ENCODE data around the gene SLC49A4.
"Not testable (repeated sequence)": the region's sequence is repeated elsewhere in the genome, so short reads cannot be mapped to it uniquely, and the experiment has no call there.

SLC49A4 gene, protein sequence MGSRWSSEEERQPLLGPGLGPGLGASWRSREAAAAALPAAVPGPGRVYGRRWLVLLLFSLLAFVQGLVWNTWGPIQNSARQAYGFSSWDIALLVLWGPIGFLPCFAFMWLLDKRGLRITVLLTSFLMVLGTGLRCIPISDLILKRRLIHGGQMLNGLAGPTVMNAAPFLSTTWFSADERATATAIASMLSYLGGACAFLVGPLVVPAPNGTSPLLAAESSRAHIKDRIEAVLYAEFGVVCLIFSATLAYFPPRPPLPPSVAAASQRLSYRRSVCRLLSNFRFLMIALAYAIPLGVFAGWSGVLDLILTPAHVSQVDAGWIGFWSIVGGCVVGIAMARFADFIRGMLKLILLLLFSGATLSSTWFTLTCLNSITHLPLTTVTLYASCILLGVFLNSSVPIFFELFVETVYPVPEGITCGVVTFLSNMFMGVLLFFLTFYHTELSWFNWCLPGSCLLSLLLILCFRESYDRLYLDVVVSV

DNA sequence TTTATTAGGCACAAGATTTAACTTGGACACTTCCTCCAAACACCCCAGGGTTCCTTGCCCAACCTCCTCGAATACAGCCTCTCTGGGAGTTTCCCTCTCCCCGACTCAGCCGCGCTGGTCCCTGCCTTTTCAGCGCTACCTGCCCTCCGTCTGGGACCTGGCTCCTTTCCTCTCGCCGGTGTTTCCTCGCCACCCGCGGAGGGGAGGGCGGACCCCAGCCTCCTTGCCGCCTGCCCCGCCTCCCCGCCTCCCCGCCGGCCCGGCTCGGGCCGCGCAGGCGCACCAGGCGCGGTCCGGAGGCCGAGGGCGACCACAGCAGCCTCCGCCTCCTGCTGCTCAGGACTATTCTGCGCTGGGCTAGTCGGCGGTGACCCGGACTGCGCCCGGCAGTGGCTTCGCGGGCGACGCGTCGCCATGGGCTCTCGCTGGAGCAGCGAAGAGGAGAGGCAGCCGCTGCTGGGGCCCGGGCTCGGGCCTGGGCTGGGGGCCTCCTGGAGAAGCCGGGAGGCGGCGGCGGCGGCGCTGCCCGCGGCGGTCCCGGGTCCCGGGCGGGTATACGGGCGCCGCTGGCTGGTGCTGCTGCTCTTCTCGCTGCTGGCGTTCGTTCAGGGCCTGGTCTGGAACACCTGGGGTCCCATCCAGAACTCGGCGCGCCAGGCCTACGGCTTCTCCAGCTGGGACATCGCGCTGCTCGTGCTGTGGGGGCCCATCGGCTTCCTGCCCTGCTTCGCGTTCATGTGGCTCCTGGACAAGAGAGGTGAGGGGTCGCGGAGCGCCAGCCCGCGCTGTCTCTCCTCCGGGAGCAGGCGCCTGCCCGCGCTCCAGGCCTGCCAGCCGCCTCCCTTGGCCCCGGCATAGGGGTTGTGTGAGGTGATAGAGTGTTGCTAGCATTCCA lies at the start of gene SLC49A4:
SLC49A4 (plus strand) TSS at position 291 of the 895 bp plus-strand sequence; CDS start at position 415, 124 bp downstream.
- DNase-seq, result no peak

DNA sequence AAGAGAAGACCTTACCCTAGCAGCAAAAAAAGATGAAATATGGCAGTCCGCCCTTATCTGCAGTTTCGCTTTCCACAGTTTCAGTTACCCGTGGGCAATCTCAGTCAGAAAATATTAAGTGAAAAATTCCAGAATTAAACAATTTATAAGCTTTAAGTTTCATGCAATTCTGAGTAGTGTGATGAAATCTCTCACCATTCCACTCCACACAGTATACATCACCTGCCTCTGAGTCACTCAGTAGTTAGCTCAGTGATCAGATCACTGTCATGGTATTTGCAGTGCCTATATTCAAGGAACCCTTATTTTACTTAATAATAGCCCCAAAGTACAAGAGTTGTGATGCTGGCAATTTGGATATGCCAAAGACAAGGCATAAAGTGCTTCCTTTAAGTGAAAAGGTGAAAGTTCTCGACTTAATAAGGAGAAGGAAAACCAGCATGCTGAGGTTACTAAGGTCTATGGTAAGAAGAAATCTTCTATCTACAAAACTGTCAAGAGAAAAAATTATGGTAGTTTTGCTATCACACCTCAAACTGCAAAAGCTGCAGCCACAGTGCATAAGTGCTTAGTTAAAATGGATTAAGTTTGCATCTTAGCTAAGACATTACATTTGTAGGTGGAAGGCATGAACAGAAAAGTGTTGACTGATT lies 49.4 kb upstream of the SLC49A4 start:
- no peak for DNase-seq

DNA sequence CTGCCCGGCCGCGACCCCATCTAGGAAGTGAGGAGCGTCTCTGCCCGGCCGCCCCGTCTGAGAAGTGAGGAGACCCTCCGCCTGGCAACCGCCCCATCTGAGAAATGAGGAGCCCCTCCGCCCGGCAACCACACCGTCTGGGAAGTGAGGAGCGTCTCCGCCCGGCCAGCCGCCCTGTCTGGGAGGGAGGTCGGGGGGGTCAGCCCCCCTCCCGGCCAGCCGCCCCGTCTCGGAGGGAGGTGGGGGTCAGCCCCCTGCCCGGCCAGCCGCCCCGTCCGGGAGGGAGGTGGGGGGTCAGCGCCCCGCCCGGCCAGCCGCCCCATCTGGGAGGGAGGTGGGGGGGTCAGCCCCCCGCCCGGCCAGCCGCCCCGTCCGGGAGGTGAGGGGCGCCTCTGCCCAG lies 47.6 kb upstream of the SLC49A4 start:
- DNase-seq, result not testable (repeated sequence)

DNA sequence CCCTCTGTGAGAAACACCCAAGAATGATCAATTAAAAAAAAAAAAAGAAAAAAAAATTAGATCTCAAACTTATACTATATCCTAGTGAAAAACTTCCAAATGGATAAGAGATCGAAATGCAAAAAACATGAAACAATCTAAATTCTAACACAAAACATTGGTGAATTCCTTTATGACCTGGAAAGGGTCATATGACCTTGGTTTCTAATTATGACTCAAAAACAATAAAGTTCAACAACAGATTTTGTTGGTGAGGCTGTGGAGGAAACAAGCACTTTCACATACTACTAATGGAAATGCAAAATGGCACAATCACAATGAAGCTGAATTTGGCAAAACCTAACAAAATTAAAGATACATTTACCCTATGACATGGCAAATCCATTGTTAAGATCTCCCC lies 46.5 kb upstream of the SLC49A4 start:
- DNase-seq, result no peak

DNA sequence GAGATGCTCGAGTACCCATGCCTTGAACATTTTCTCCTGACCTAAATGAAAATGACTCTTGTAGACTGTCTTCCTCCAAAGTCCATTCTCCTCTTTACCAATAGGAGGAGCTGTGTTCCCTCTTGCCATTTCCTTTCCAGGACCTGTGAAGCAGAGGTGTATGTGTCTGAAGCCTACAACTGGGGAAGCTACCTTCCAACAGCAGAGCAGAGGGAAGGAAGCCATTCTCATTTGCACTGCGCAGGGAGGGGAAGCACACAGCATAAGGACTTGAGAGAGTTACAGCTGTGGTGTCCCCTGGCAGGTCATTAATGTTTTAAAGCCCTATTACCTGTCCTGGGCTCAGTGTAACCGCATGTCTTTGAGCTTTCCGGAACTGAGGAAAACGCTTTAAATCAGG lies 39.9 kb upstream of the SLC49A4 start:
- DNase-seq, result no peak

DNA sequence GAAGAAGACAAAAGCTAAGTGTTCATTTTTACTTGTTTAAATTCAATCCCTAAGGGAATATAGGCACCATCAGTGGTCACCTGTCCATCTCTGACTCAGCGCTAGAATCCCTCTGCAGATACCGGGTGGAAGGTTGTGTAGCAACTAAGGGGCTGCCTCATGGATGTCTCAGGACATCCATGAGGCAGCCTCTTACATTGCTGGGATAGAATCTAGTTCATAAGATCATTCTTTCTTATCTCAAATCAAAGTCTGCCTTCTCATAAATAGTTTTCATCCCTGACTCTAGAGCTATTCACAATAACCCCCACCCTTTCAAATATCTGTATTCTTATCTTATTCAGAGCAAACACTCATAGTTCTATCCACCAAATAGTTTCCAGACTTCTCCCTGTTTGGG lies 39.4 kb upstream of the SLC49A4 start:
- no peak for DNase-seq

DNA sequence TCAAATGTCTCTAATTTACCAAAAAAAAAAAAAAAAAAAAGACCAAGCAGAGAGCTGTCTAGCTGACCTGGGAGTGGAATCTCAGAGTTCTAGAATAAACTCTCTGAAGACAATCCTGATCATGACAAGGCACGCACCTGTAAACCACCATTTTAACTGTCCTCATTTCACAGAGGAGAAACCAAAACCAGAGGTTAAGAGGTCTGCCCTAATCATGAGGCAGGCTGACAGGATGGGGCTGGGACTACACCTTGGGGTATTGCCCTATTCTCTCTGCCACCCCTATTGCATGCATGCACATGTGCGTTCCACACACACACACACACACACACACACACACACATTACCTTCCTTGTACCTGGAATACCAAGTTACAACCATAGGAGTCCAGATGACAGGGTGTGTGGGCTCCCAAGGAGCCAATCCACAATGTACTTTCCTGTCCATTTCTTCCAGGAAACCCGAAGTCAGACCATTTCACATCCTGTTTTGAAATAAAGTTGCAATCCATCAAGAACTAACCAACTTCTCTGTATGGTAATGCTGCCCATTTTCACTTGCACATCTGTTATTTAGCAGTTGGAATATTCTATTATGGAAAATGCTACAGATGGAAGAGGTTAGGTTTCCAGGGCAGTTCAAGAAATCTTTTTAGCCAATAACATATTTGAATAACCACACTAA lies 35.9 kb upstream of the SLC49A4 start:
- no peak for DNase-seq

DNA sequence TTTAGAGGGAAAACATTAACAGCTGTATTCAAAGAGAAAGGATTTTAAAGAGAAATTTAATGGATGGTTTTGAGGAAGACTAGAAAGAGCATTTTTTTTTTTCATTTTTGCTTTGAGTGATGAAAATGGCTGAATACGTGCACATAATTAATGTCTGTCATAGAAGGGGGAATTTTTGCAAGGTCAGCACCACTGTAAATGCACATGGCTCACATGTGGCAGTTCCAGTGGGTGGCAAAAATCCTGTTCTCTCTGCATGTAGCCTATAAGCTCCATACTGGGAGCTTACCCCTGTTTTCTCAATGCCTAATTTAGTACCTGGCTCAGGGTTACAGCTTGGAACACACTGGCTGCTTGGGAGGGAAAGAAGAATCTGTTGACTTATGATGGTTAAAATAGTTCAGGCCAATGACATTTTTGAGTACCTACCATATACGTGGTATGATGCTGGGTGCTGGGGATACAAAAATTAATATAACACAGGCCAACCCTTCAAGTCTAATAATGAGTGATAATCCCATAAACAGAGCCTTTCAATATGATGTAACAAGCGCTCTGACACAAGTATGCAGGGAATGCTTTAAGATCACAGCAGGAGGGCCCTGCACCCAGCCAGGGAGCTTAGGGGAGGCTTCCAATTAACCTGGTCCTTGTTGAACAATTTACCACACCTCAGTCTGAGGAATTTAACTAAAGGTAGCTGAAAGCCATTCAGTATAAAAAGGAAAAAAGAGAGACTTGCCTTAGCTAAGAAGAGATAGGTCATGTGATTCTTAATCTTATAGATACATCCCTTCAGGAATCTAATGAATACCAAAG lies 34.2 kb upstream of the SLC49A4 start:
- no peak for DNase-seq

DNA sequence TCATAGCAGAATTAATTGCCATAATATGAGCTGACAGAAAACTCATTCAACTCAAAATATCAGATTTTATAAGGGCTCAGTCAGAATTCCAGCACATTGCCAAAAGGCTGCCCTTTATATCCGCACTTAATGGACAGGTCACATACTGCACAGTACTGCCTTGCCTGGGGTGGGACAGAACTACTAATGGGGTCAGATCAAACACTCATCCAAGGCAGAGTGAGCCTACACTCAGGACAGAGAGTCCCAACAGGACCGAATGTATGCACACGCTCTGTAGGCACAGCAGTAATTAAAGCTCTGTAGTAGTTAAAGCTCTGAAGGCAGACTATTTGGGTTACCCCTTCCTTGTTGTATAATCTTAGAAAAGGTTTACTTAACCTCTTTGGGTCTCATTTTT lies 28.4 kb upstream of the SLC49A4 start:
- DNase-seq, result no peak

DNA sequence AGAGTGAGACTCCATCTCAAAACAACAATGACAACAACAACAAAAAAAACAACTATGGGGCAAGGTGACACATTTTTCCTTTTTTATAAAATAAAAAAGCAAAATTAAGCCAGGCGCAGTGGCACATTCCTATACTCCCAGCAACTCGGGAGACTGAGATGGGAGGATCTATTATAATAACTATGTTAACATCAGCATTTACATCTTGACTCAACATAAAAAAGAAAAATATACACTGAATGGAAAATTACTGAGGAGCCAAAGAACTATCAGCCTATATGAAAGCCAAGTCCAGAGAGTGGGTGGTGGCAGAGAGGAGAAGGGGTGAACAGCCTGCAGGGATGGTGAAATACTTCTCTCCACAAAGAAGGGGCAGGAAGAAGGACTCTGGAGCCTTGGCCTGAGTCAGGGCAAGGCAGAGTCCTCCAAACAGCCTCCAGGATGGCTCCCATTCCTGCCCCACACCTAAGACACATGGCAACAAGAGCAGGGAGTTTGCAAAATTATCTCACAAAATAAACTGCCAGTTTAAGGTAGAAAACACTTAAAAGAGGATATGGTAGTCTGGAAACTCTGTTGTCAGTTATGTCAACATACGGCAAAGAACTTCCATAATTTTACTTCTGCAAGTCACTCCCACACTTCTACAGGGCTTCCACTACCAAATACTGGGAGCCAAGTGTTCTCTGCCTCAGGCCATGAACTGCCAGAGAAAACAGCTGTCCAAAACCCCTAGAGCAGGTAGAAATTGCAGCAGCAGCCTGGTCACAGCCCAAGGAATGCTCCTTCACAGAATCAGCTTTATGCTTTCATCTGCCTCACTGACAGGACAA lies 27.1 kb upstream of the SLC49A4 start:
- no peak for DNase-seq

DNA sequence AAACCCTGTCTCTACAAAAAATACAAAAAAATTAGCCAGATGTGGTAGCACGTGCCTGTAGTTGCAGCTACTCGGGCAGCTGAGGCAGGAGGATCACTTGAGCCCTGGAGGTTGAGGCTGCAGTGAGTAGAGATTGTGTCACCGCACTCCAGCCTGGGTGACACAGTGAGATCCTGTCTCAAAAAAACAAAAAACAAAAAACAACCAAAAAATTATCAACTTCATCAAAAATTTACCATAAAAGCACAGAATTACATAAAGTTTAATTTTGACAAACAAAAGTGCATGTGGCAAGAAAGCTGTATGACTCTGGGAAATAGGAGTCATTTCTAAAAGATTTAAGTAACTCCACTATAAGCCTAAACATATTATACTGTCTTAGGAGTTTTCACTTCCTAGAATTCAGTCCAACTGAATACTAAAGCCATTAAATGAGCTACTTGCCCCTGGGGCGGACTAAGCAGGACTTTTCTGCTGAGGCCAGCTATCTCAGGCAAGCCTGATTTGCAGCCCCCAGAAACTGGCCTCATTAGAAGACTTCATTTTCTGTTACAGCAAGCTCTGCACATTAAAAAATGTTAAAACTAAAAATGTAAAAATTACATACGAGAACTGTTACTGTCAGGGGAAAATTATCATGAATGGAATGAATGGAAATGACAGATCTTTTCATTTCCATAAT lies 24.2 kb upstream of the SLC49A4 start:
- no peak for DNase-seq

DNA sequence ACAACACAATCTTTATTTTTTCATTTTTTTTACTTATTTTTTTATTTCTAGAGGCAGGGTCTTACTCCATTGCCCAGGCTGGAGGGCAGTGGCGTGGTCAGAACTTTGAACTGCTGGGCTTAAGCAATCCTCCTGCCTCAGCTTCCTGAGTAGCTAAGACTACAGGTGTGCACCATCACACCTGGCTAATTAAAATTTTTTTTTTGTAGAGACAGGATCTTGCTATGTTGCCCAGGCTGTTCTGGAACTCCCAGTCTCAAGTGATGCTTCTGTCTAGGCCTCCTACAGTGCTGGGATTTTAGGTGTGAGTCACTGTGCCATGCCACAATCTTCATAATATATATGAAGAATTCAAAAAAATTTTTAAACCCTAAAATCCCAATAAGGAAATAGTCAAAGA lies 22.0 kb upstream of the SLC49A4 start:
- DNase-seq, result no peak

DNA sequence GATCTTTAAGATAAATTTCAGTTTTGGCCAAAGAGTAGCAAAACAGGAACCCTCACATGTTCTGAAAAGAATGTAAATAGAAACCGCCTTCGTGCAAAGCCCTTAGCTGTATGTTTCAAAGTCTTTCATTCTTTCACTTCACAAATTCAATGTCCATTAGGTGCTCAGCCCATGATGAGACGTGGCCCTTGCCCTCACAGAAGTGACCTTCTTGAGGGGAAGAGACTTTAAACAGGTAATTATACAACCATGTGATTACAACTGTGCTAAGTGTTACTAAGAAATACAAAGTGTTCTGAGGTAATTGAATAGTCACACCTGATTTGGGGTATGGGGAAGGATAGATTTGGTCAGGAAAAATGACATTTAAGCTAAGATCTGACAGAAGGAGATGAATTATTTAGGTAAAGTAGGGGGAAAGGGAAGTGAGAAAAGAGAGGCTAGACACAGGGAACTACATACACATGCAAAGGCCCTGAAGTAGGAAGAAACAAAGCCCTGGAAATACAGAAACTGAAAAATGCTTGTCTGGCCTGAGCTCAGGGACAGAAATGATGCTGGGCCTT lies 20.8 kb upstream of the SLC49A4 start:
- no peak for DNase-seq

DNA sequence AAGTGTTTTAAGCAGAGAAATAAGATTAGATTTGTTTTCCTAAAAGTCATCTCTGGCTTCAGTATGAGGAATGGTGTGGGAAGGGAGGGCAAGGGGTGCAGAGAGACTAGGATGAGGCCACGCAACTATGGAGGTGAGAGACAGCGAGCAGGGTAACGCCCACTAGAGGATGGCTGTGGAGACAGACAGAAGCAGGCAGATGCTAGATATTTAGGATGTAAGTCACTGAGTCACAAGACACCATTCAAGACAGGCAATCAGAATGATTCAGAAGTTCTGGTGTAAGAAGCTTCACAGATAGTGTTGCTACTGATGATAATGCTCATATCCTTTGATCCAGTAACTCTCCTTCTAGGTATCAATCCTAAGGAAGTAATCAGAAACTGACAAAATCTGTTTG lies 20.3 kb upstream of the SLC49A4 start:
- no peak for DNase-seq

DNA sequence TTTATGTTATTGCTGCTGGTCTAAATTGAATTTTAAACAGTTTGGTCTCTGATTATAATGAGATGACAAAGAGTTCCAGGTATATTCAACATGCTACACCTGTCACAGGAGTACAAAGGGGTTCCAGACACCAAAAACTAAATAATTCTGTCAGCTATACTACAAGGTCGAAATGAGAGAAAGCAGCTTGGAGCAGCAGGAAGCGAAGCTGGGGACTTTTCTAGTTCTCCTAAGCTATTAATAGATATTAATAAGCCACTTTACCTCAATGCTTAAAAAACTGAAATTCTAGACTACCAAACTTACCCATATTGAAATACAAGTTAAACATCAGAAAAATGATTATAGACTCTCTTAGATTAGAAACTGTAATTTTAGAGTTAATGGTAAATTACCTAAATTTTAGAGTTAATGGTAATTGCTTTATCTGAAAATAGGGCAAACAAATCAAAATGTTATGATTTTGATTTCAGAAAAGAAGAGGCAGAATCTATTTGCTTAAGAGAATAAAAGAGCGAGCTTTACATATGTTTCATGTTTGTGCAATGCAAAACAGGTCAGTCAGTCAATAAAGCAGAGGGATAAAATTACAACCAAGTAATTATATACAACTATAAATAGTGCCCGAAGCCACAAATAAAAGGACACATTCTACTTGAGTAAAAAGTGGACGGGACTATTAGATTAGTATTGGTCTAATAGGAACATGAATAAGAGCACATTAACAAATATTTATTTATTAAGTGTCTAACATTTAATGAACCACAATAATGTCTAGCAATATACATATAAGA lies 18.0 kb upstream of the SLC49A4 start:
- no peak for DNase-seq

DNA sequence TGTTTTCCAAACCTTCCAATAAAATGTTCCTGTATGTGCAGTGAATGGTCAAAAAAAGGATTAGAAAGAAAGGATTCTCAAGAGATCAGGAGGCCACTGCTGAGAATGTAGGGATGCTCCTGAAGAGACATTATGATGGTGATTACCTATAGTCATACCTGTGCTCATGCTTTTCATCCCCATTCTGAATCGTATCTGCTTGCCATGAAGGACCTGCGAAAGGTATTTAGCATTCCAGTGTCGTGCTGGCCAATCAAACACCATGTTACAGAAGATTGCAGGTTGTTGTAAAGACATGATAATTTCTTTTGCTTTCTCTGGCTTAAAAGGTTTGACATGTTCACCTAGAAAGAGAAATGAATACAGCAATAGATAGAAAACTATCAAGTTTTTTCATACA lies 17.3 kb upstream of the SLC49A4 start:
- no peak for DNase-seq

DNA sequence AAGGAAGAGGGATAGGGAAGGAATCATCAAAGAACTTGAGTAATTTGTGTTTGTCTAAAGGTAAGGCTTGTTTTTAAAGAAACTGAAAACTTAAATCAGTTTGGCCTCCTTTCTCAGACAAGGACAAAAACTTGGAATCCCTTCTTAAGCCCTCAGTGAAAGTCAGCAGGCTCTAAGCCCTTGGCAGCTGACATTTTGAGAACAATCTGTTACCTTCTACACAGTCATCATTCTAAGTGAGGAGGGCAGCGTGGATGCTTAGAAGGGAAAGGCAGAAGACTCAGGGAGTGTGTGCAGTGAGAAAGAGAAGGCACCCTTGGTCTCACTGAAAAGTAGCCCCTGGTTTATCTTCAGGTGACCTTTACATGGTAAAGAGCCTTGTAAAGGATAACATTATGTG lies 12.1 kb upstream of the SLC49A4 start:
- DNase-seq, result no peak

DNA sequence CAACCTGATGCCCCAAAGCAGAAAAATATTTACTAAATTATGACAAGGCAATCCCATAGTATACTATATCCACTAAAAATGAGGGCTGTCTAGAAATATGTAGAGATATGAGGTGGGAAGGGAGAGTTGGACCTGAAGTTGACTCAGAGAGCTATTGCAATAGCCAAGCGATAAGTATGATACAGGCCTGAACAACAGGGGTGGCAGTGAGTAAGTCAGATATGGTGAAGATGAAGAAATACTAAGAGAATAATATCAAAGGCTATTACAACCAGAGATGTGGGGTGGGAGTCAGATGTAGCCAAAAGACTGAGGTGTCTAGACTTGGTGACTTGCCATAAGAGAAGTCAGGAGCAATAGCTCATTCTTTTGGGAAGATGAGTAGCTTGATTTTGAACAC lies 10.4 kb upstream of the SLC49A4 start:
- no peak for DNase-seq

DNA sequence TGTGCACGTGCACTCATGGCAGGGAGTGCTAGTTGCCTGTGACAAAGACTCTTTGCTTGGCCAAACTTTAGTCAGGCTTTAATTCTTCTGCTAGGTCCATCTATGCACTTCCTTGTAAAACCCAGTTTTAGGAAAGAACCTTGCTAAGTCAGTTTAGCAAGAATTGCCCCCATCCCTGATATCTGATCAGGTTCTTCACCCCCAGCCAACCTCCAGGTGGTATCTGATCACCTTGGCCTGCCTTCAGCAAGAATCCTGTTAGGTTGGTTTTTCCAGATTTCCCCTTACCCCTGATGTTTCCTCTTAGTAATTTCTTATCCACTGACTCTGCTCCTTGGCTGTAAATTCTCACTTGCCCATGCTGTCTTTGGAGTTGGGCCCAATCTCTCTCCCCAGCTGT lies 9.6 kb upstream of the SLC49A4 start:
- no peak for DNase-seq
